Tongue (tissue), 2 donors: ENCODE measurements around the gene IL22. TPM values are rescaled to one million over a fixed set of nuclear protein-coding genes. Genes with fewer than 3 reads are reported as not detected.

Experiments used
- DNase-seq: peaks from one replicate; pipeline ENCODE4 v3.0.0-alpha.2; 2015
- total RNA-seq: library from RNA; depleted of rRNA; stranded (reverse); fragments of >200 nt; gene quantifications from one replicate; pipeline ENCODE4 v1.2.3, GENCODE V29; 2014

Gene IL22
- total RNA-seq = not detected

GRCh38 chr12:68253504-68253903, at the start of gene IL22:
Gene IL22, minus strand, starts transcription at chr12:68253604. Its CDS starts 156 bp downstream, at chr12:68253448.
- DNase-seq = no peak

DNA sequence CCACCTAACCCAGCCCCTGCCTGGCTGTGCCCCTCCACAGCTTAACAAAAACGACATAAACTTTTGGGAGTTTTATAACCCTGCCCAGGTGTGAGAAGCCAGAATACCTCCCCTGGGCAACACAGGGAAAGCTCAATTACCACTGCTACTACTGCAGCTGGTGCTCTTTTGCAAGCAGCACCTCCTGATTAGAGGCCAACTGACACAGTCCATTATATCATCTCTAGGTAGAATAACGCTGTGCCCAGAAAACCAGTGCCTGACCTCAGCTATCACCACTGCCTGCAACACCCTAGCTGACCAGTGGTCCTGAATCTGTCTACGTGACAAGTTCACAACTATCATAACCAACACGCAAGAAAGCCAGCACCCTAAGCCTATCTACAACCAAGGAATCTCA, 44.5 kb upstream of the IL22 start:
- no peak for DNase-seq

GRCh38 chr12:68294251-68294650, 40.8 kb upstream of the IL22 start:
- DNase-seq = peak; percentile 80

DNA sequence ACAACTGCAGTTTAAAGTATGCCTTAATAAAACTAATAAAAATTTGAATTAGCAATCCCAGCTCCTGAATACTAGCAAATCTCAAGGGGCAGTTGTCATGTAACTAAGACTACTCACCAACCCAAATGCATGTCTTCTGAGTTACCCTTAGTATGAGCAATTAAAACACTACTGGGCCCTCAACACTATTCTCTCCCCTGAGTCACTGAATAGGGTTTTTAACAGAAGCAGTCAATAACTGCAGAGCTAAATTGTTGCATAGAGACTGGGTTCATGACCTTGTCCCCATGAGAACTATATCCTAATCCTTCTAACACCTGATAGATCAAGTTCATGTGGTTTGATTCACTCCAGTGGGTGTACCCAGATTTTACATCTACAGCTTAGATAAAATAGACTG, 39.9 kb upstream of the IL22 start:
- no peak for DNase-seq

GRCh38 chr12:68292151-68292943, 38.9 kb upstream of the IL22 start:
- no peak for DNase-seq

- no peak for DNase-seq
These were observed 38.1 kb upstream of the IL22 start for GRCh38 chr12:68291396-68292036.

DNA sequence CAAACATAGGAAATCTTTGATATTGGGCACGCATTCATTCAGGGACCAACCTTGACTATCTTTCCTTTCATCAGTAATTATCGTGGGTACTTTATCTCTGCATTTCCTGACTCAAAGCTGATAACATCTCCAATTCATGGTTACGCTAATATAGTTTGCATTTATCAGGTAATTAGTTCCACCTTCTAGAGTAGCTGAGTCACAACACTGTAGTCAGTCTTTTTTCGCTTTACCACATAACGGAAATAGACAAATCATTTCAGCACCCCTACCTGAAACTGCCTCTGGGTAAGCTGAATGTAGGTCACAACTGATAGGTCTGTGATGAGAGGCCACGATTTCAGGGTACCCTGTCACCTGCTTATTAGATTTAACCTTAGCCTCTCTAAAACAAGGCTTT, 36.7 kb upstream of the IL22 start:
- DNase-seq = no peak

GRCh38 chr12:68287106-68287505, 33.7 kb upstream of the IL22 start:
- no peak for DNase-seq

- DNase-seq = no peak
These were observed 33.0 kb upstream of the IL22 start for GRCh38 chr12:68286396-68286795.

DNA sequence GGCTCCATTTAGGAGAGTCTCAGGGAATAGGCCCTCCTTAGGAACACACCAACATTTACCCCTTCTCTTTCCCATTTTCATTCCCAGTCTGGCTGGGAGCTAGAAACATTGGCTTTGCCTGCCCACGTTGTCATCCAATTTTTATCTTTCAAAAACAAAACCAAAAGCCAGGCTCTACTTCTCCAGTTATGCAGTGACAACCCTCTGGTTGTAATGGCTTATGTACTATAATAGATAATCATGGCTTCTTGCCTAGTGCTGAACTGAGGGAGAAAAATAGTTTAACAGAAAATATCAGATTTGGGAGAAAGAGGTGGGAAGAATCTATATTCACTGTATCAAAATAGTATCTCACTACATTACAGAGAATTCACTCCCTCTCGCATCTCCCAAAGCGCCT, 32.1 kb upstream of the IL22 start:
- DNase-seq = no peak

DNA sequence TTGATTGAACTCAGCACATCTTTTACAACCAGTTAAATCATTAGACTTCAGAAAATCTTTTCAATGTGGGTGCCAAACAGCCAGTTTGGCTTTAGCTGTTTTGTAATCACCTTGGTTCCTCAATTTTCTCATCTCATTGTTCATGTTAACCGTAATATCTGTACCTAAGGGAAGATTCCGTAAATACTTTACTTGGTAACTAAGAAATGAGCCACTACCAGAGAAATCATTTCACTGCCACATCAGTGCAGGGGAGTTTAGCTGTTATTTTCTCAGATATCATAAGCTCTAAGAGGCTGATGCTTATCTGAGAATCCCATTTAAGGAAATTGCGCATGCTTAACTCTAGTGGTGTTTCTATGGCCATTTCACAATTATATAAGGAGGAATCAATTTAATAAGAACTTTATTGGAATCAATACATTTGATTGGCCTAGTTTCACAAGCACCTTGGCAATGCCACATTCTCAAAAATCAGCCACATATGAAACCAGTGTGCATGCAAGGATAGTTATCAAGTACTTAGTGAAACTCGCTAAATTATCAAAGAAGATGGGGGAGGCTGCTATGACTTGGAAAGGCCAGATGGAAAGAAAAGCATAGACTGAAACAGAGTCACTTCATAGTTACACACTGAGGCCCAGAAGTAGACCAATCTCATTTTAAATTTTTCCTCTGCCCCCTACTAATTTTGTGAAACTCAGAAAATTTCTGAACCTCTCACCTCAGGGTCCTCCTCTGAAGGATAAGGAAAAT, 28.1 kb upstream of the IL22 start:
- no peak for DNase-seq

- no peak for DNase-seq
These were observed 26.8 kb upstream of the IL22 start for GRCh38 chr12:68280240-68280639.

DNA sequence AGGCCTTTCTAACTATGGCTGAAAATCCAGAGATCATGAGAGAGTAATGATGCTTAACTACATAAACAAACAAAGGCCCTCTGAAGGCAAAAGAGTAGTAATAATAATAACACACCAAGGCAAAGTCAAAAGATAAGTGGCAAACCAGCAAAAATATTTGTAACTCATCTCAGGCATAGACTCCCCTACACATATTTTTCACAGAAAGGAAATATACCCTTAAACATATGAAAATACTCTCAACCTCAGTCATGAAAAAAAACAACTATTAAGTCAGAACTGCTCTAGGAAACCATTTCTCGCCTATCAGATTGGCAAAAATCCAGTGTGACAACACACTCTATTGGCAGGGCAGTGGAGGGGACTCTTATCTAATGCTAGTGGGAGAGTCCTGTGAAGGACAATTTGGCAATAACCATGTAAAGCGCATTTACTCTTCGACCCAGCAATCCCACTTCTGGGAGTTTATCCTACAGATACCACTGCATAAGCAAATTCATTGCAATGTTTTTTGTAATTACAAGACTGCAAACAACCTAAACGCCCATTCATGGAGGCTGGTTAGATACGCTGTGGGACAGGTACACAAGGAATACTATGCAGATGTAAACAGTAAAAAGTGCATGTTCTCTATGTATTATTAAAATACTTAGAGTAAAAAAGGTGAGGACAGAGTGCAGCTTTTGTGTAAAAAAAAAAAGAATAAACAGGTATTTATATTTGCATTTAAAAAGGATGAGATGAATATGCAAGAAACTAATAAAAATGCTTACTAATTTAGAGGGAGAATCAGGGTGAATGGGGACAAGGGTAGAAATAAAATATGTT, 26.0 kb upstream of the IL22 start:
- DNase-seq = no peak

- DNase-seq = no peak
These were observed 23.1 kb upstream of the IL22 start for GRCh38 chr12:68276402-68276930.

DNA sequence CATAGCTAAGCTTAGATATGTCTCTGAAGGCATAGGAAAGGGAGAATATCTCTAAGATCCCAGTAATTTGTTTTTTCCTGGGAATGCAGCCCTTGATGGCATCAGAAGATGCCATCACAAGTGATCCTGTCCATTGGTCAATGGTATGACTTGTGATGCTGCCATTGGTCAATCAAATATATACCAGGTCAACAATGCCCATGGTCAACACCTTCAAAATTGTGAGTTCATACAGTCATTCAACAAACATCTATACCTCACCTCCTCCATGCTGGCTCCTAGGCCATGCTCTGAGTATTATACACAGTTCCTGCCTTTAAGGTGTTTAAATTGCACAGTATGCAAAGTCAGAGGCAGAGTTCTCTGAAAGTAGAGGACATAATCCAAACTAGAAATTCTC, 19.3 kb upstream of the IL22 start:
- DNase-seq = no peak

- DNase-seq = no peak
These were observed 17.9 kb upstream of the IL22 start for GRCh38 chr12:68271346-68271745.

DNA sequence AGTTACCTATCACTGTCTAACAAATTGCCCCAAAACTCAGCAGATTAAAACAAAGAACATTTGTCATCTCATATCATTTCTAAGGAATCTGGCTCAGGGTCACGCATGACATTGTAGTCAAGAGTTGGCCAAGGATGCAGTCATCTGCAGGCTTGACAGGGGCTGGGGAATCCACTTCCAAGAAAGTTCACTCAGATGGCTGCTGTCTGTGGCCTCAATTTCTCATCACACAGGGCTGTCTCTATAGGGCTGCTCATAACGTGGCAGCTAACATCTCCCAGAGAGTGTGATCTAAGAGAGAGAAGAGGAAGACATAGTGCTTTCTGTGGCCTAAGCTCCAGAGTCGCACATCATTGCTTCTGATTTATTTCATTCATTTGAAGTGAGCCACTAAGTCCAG, 17.0 kb upstream of the IL22 start:
- no peak for DNase-seq

DNA sequence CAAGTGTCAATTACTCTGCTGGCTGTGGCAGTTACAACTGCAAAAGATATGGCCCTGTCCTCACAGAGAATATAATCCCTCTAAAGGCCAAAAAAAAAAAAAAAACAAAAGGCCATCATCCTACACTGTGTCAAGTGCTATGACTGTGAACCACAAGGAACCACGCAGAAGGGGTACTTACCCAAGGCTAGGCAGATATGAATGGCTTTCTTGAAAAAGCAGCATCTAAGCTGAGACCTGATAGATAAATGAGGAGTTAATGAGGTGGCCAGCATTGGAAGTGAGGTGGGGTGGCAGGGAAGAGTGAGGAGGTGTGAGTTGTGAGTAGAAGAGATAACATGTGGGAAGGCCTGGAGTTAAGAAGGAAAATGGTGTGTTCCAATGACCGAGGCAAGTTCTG, 16.4 kb upstream of the IL22 start:
- no peak for DNase-seq

DNA sequence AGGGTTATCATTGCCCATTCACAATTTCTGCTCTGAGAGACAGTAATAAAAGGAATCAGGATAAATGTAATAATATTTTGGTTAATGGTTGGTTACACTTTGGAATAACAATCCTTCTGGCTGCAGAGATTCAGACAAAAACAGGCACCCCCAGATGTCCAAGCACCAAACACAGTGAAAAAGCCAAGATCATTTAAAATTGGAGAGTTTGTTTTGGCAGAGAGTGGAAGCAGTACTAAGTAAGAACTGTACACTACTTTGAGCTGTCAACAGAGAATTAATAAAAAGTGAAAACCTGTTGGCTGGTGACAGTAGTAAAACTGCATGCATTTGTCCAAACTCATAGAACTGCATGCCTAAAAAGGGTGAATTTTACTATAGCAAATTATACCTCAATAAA, 15.6 kb upstream of the IL22 start:
- DNase-seq = no peak

DNA sequence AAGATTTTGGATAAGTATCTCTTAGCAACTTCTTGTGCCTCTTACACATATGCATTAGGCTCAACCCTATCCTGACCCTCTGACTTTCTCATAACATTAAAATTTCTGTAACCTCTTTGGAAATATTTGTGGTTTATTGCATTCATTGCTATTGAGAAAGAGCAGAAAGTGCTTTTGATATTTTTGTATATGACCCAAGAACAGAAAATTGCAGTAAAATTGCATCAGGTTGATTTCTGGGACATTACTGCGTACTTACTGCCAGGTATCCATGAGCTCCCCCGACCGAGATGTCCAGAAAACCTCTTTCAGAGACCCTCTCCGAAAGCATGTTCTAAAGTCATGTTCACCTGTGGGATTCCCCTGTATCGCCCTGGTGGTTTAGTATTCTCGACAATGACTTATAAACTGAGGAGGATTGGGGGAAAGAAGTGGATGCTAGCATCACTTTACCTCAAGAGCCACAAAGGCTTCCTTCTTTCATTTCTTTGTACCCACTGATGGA, 14.5 kb upstream of the IL22 start:
- no peak for DNase-seq

DNA sequence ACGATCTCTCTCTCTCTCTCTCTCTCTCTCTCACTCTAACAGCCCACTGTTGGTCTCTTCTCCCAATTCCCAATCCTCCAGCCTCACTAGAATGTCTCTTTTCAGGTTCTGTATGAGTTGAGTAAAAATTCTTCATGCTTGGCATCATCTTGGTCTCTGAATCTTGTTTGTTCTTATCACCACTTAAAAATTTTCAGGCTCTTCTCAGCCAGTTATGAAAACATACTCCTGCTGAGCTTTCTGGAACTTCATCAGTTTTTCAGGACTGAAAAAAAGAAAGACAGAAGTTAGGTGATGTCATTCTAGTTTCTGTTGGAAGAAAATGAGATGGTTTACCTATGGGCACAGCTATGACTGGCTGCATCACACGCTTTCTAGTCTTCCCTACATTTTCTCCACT, 11.5 kb upstream of the IL22 start:
- DNase-seq = no peak
